Measurements from ENCODE around the gene ROBO3.

DNA sequence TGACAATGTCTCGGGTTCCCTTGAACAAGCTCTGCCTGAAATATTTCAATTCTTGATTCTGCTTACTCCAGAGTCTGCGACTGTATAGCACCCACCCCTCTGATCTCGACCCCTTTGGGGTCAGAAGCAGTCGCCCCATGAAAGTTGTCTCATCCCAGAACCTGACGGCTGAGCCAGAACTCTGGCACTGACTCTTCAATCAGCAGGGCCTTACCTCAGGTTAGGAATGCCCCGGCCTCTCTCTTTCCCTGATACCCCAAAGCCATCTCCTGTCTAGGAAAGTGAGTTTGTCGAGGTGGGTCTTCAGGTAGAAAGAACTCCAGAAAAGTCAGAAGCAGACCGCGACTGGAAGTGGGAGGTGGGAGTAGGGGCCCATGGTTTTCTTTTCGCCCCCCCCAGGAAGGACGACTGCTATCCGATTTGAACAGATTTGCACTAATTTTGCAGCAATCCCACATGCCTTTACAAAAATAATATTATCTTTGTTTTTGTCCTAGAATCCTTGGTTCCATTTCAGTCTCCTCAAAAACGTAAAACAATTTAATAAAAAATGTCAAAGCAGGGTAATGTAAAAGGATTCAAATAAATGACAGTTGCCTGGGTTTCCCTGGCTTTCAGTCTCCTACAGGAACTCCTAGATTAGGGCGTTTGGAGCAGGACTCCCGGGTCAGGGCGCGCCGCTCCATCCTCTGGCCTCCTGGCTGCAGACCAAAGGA lies 898 bp upstream of the ROBO3 start:
- TF ChIP-seq, protein P1, sequence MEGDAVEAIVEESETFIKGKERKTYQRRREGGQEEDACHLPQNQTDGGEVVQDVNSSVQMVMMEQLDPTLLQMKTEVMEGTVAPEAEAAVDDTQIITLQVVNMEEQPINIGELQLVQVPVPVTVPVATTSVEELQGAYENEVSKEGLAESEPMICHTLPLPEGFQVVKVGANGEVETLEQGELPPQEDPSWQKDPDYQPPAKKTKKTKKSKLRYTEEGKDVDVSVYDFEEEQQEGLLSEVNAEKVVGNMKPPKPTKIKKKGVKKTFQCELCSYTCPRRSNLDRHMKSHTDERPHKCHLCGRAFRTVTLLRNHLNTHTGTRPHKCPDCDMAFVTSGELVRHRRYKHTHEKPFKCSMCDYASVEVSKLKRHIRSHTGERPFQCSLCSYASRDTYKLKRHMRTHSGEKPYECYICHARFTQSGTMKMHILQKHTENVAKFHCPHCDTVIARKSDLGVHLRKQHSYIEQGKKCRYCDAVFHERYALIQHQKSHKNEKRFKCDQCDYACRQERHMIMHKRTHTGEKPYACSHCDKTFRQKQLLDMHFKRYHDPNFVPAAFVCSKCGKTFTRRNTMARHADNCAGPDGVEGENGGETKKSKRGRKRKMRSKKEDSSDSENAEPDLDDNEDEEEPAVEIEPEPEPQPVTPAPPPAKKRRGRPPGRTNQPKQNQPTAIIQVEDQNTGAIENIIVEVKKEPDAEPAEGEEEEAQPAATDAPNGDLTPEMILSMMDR (IDR thresholded peaks at IDR 0.05): no peak
- TF ChIP-seq POLR2A (IDR thresholded peaks at IDR 0.05): no peak

Measured in thyroid gland (tissue), 4 donors.